Adrenal gland (tissue), 12 donors: ENCODE data around the gene STAG2. TPM values are rescaled to one million over a fixed set of nuclear protein-coding genes. Genes with fewer than 3 reads are reported as not detected.
"Not testable (repeated sequence)": the region's sequence is repeated elsewhere in the genome, so short reads cannot be mapped to it uniquely, and the experiment has no call there.

Source experiments
- DNase-seq, 7 donors: peaks; one replicate each; pipeline ENCODE4 v3.0.0-alpha.2; 2019 to 2020
- H3K27ac ChIP-seq, 5 donors: fragments of 200-600 bp; sonication (generic) in 4 of 5; 1 replicate in 3 of 5; 2 replicates in 2 of 5; pipeline versions ENCODE4 v1.5.1 to v1.8.0; 2016 to 2020; ENCODE audit warnings: mild to moderate bottlenecking in 1 of 5
- H3K27me3 ChIP-seq: fragments of 200-600 bp; 2 replicates; pipeline ENCODE4 v1.8.0; 2021
- H3K36me3 ChIP-seq, 2 donors: fragments of 200-600 bp; replicated peaks in 1 of 2; 1 replicate in 1 of 2; 2 replicates in 1 of 2; pipeline versions ENCODE4 v1.5.1 to v1.8.0; 2018 to 2022
- H3K4me1 ChIP-seq, 2 donors: fragments of 200-600 bp; replicated peaks in 1 of 2; 1 replicate in 1 of 2; 2 replicates in 1 of 2; pipeline versions ENCODE4 v1.5.1 to v1.8.0; 2018 to 2021
- H3K4me3 ChIP-seq, 4 donors: fragments of 200-600 bp; sonication (generic) in 3 of 4; one replicate each; pipeline ENCODE4 v1.5.1; 2016 to 2018
- H3K9me3 ChIP-seq, 3 donors: fragments of 200-600 bp; sonication (generic) in 1 of 3; replicated peaks in 1 of 3; 1 replicate in 2 of 3; 2 replicates in 1 of 3; pipeline versions ENCODE4 v1.5.1 to v1.8.0; 2016 to 2021
- CTCF ChIP-seq, 6 experiments: fragments of 450-650 bp in 4 of 6; fragments of 200-600 bp in 2 of 6; sonication (generic) in 1 of 6; IDR thresholded peaks; 1 replicate in 5 of 6; 2 replicates in 1 of 6; pipeline versions ENCODE4 v1.5.1 to v1.8.0; 2016 to 2021; ENCODE audit warnings: antibody characterized with exemption in 6 of 6, mild to moderate bottlenecking in 2 of 6, moderate library complexity in 1 of 6
- POLR2A ChIP-seq, 2 donors: fragments of 450-650 bp; IDR thresholded peaks; one replicate each; pipeline ENCODE4 v1.6.1; 2017; ENCODE audit warnings: antibody characterized with exemption in 2 of 2, mild to moderate bottlenecking in 2 of 2, moderate library complexity in 1 of 2
- WGBS, 4 donors: extraction: QIAGEN DNeasy Blood & Tissue Kit in 2 of 4; methylation state at CpG; one replicate each; pipeline versions ENCODE4 v1.1.5 to v1.1.7; 2013 to 2017; 5-methylcytosine and 5-hydroxymethylcytosine counted together
- intact Hi-C, 2 donors: fragments of 100-400 bp; cut with DNase I; formaldehyde crosslinking; loops; one replicate each; pipeline versions ENCODE4 v1.14.1 to v1.15.0; 2022 to 2023
- polyA plus RNA-seq, 3 donors: library from polyadenylated mRNA; stranded (reverse); fragments of 200-250 nt in 2 of 3; fragments of 350-450 nt in 1 of 3; fragmentation: Illumina TruSeq in 1 of 3; extraction: RNeasy Lipid Tissue Mini Kit (QIAGEN cat#74804) in 1 of 3; gene quantifications; one replicate each; pipeline ENCODE4 v1.2.3, GENCODE V29; 2013 to 2014
- total RNA-seq, 9 donors: library from RNA; depleted of rRNA in 4 of 9; stranded (reverse); fragments of >200 nt in 4 of 9; fragments of 120-200 nt in 1 of 9; fragmentation: NEBNext Ultra II Directional in 1 of 9; extraction: Animal tissue kit (Norgen Biotek cat#: 25700) in 1 of 9; gene quantifications; one replicate each; pipeline versions ENCODE4 v1.1.0 to v1.2.4, GENCODE V29; 2013 to 2023
- donor health status: healthy with polysubstance abuse.
- donor health status: Bipolar disorder and iron deficiency.
- donor health status: DM: yes; HTN: yes; CAD: no.
- donor health status: DM: no; HTN: no; CAD: no.
- donor health status: DM: no; HTN: no; CAD: no.
- donor health status: DM: yes; HTN: yes; CAD: no.

STAG2 gene
- total and polyA plus RNA-seq, 12 donors: 12.6 to 71.5 (median 54.9) TPM

- no peak for DNase-seq
- 45 to 89% (median 67%) methylated on average over 1 of the region's 1 CpG for WGBS, 4 donors
- no peak for TF ChIP-seq POLR2A (IDR thresholded peaks at IDR 0.05)
- no peak for TF ChIP-seq CTCF (IDR thresholded peaks at IDR 0.05)
Measured at GRCh38 chrX:124042042-124042441, 80.5 kb downstream of the STAG2 start.

GRCh38 chrX:124045109-124045508 is 83.6 kb downstream of the STAG2 start:
- Histone ChIP-seq H3K27ac (no peak overlapping the region), H3K36me3 (peaks cover 0 to 6% of the 10 kb centered on the region in 2 donors), H3K9me3 (no peaks in the 10 kb centered on the region), H3K4me3 (no peak overlapping the region), H3K4me1 (no peaks in the 10 kb centered on the region), H3K27me3 (no peaks in the 10 kb centered on the region)
- intact Hi-C loops: no loop called here
- no peak for DNase-seq
- TF ChIP-seq POLR2A (IDR thresholded peaks at IDR 0.05) (no peak), CTCF (IDR thresholded peaks at IDR 0.05) (no peak)
- WGBS, 4 donors: 66 to 92% (median 81%) methylated on average over 4 of the region's 4 CpGs

More at GRCh38 chrX:124042042-124042441, 80.5 kb downstream of the STAG2 start:
- H3K9me3 ChIP-seq: no peaks in the 10 kb centered on the region
- intact Hi-C loops: no loop called here
- H3K4me1 ChIP-seq: no peaks in the 10 kb centered on the region
- H3K27me3 ChIP-seq: no peaks in the 10 kb centered on the region
- no peak overlapping the region for H3K27ac ChIP-seq
- no peaks in the 10 kb centered on the region for H3K36me3 ChIP-seq
- H3K4me3 ChIP-seq: no peak overlapping the region

GRCh38 chrX:124084417-124084816 is 122.9 kb downstream of the STAG2 start:
- H3K4me1 ChIP-seq, H3K27me3 ChIP-seq, H3K4me3 ChIP-seq, intact Hi-C loops, DNase-seq, H3K9me3 ChIP-seq, H3K27ac ChIP-seq: not testable (repeated sequence)
- peaks cover 0 to 22% of the 10 kb centered on the region in 2 donors for H3K36me3 ChIP-seq
- 58 to 93% (median 64%) methylated on average over 3 to 6 of the region's 6 CpGs for WGBS, 4 donors

- H3K36me3 ChIP-seq: peaks cover 0 to 26% of the 10 kb centered on the region in 2 donors
- WGBS, 4 donors: 75 to 99% (median 90%) methylated on average over 2 of the region's 2 CpGs
- intact Hi-C loops: no loop called here
Measured at GRCh38 chrX:124085063-124085462, 123.6 kb downstream of the STAG2 start.

More at GRCh38 chrX:124085063-124085462, 123.6 kb downstream of the STAG2 start:
- Histone ChIP-seq H3K9me3 (no peaks in the 10 kb centered on the region), H3K27ac (no peak overlapping the region), H3K4me3 (no peak overlapping the region), H3K4me1 (no peaks in the 10 kb centered on the region), H3K27me3 (no peaks in the 10 kb centered on the region)
- TF ChIP-seq CTCF (IDR thresholded peaks at IDR 0.05) (no peak), POLR2A (IDR thresholded peaks at IDR 0.05) (no peak)
- no peak for DNase-seq
